Loucy (cell line): ENCODE data around the gene GPBAR1.
A peak's percentile ranks its signal among the peaks of the same experiment; 100 is the strongest.

Experiments
- H2AFZ ChIP-seq: fragments of 200-600 bp; sonication (generic); 2 replicates; pipeline ENCODE4 v1.6.0; 2016; ENCODE audit warnings: antibody characterized with exemption, mild to moderate bottlenecking, low read length, moderate library complexity
- H3F3A ChIP-seq: fragments of 200-600 bp; 2 replicates; pipeline ENCODE4 v1.6.0; 2016; ENCODE audit warnings: antibody characterized with exemption, low read depth, mild to moderate bottlenecking
- H3K27me3 ChIP-seq: fragments of 200-600 bp; sonication (generic); 2 replicates; pipeline ENCODE4 v1.6.1; 2014; ENCODE audit warnings: low read length, mild to moderate bottlenecking; ENCODE audit not compliant: insufficient read depth, poor library complexity, severe bottlenecking
- H3K36me3 ChIP-seq: fragments of 200-600 bp; sonication (generic); 2 replicates; pipeline ENCODE4 v1.6.1; 2016; ENCODE audit warnings: low read length; ENCODE audit not compliant: insufficient read depth
- H3K4me1 ChIP-seq: fragments of 200-600 bp; sonication (generic); 2 replicates; pipeline ENCODE4 v1.5.1; 2014; ENCODE audit warnings: low read length, mild to moderate bottlenecking; ENCODE audit not compliant: insufficient read depth, poor library complexity, severe bottlenecking
- H3K4me2 ChIP-seq: fragments of 200-600 bp; sonication (generic); 2 replicates; pipeline ENCODE4 v1.6.0; 2014; ENCODE audit warnings: antibody characterized with exemption, low read length, low read depth, mild to moderate bottlenecking; ENCODE audit not compliant: poor library complexity, severe bottlenecking
- H3K4me3 ChIP-seq: fragments of 200-600 bp; sonication (generic); 2 replicates; pipeline ENCODE4 v1.5.1; 2014; ENCODE audit warnings: low read length, mild to moderate bottlenecking, mixed read lengths; ENCODE audit not compliant: poor library complexity, severe bottlenecking
- H3K79me2 ChIP-seq: fragments of 200-600 bp; sonication (generic); 2 replicates; pipeline ENCODE4 v1.6.1; 2014; ENCODE audit warnings: low read length; ENCODE audit not compliant: insufficient read depth
- H3K9ac ChIP-seq: fragments of 200-600 bp; sonication (generic); 2 replicates; pipeline ENCODE4 v1.6.0; 2014; ENCODE audit warnings: mild to moderate bottlenecking, low read depth, low read length, moderate library complexity; ENCODE audit not compliant: poor library complexity, severe bottlenecking
- H3K9me2 ChIP-seq: fragments of 200-600 bp; sonication (generic); replicated peaks from 2 replicates; pipeline ENCODE4 v1.6.1; 2016; ENCODE audit warnings: low read depth, low read length, mixed read lengths
- H3K9me3 ChIP-seq: fragments of 200-600 bp; sonication (generic); 2 replicates; pipeline ENCODE4 v1.6.1; 2014; ENCODE audit warnings: mild to moderate bottlenecking, antibody characterized with exemption, low read length, low read depth; ENCODE audit not compliant: insufficient read depth
- H4K20me1 ChIP-seq: fragments of 200-600 bp; sonication (generic); 2 replicates; pipeline ENCODE4 v1.6.0; 2014; ENCODE audit warnings: antibody characterized with exemption, low read length, mild to moderate bottlenecking; ENCODE audit not compliant: insufficient read depth, poor library complexity, severe bottlenecking
- EZH2phosphoT487 ChIP-seq: fragments of 200-600 bp; IDR thresholded peaks from 2 replicates; pipeline ENCODE4 v1.6.1; 2018; ENCODE audit warnings: antibody characterized with exemption, mild to moderate bottlenecking, moderate library complexity, borderline replicate concordance
- TF ChIP-seq, protein P1 (sequence below): fragments of 200-600 bp; sonication (generic); conservative IDR thresholded peaks from 2 replicates; pipeline ENCODE4 v1.5.1; 2014; ENCODE audit warnings: mild to moderate bottlenecking, antibody characterized with exemption, low read length

Gene GPBAR1

GRCh38 chr2:218269900-218270720, 9.3 kb downstream of the GPBAR1 start, which contains the start of the genes AAMP and PNKD:
AAMP (minus strand) TSS chr2:218270137; CDS start chr2:218270086, 51 bp downstream.
PNKD (plus strand) TSS chr2:218270519; CDS start chr2:218270536, 17 bp downstream.
- Histone ChIP-seq H3F3A (no peaks in the 10 kb centered on the region), H3K79me2 (peaks cover 39% of the 10 kb centered on the region), H3K27me3 (no peaks in the 10 kb centered on the region), H3K4me3 (peak within 1 kb of the TSS; percentile 98), H3K4me1 (peaks cover 31% of the 10 kb centered on the region), H4K20me1 (peaks cover 20% of the 10 kb centered on the region), H3K9me2 (no peaks in the 10 kb centered on the region), H3K9me3 (no peaks in the 10 kb centered on the region), H3K4me2 (peak within 1 kb of the TSS; percentile 96), H3K36me3 (peaks cover 18% of the 10 kb centered on the region; the same call in 1 of the 2 replicates), H3K9ac (peak within 1 kb of the TSS; percentile 93), H2AFZ (peak within 1 kb of the TSS; percentile 84)
- TF ChIP-seq, protein P1, sequence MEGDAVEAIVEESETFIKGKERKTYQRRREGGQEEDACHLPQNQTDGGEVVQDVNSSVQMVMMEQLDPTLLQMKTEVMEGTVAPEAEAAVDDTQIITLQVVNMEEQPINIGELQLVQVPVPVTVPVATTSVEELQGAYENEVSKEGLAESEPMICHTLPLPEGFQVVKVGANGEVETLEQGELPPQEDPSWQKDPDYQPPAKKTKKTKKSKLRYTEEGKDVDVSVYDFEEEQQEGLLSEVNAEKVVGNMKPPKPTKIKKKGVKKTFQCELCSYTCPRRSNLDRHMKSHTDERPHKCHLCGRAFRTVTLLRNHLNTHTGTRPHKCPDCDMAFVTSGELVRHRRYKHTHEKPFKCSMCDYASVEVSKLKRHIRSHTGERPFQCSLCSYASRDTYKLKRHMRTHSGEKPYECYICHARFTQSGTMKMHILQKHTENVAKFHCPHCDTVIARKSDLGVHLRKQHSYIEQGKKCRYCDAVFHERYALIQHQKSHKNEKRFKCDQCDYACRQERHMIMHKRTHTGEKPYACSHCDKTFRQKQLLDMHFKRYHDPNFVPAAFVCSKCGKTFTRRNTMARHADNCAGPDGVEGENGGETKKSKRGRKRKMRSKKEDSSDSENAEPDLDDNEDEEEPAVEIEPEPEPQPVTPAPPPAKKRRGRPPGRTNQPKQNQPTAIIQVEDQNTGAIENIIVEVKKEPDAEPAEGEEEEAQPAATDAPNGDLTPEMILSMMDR: no peak
- TF ChIP-seq EZH2phosphoT487: no peak

GRCh38 chr2:218270721-218271486, 10.1 kb downstream of the GPBAR1 start:
- Histone ChIP-seq H3K4me1 (peaks cover 31% of the 10 kb centered on the region), H4K20me1 (peaks cover 20% of the 10 kb centered on the region), H3K4me3 (peak overlapping the region; percentile 84), H3K27me3 (no peaks in the 10 kb centered on the region), H3K9ac (peak overlapping the region; percentile 76), H3K9me3 (no peaks in the 10 kb centered on the region), H2AFZ (peak overlapping the region; percentile 66), H3K9me2 (no peaks in the 10 kb centered on the region), H3K36me3 (peaks cover 22% of the 10 kb centered on the region; the same call in 1 of the 2 replicates), H3F3A (no peaks in the 10 kb centered on the region), H3K79me2 (peaks cover 39% of the 10 kb centered on the region), H3K4me2 (peak overlapping the region; percentile 88)
- no peak for TF ChIP-seq EZH2phosphoT487
- TF ChIP-seq, protein P1: no peak

DNA sequence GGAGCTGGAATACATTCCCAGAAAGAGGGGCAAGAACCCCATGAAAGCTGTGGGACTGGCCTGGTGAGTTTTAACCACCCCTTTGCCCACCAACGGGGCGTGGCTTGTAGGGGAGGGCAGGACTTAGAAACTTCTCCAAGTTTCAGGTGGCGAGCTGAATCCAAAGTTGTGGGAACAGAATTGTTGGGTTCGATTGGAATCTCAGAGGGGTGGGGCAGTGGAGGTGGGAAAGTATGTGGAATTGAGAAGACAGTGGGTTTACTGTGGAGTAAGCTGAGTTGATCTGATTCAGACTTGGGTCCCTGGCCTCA, 10.6 kb downstream of the GPBAR1 start:
- Histone ChIP-seq H3K9me2 (no peaks in the 10 kb centered on the region), H3K4me2 (peak overlapping the region; percentile 88), H2AFZ (no peak overlapping the region), H3K36me3 (peaks cover 19% of the 10 kb centered on the region; the same call in 1 of the 2 replicates), H3K9ac (peak overlapping the region; percentile 76), H3K9me3 (no peaks in the 10 kb centered on the region), H3K79me2 (peaks cover 39% of the 10 kb centered on the region), H3K4me1 (peaks cover 31% of the 10 kb centered on the region), H3F3A (no peaks in the 10 kb centered on the region), H3K4me3 (peak overlapping the region; percentile 84), H3K27me3 (no peaks in the 10 kb centered on the region), H4K20me1 (peaks cover 20% of the 10 kb centered on the region)
- TF ChIP-seq, protein P1: no peak
- TF ChIP-seq EZH2phosphoT487: no peak
